Measurements from ENCODE around the gene SLC7A14. TPM values are rescaled to one million over a fixed set of nuclear protein-coding genes. Genes with fewer than 3 reads are reported as not detected.

Gene SLC7A14
- total and polyA plus RNA-seq, 2 of the 13 experiments (the other 11 are each of a cell fraction or from before 2014, with no cell fraction given) = not detected

GRCh38 chr3:170441412-170441811 is 144.5 kb downstream of the SLC7A14 start (continued):
- TF ChIP-seq PATZ1 (CRISPR knock-in tag; IDR thresholded peaks at IDR 0.05) = no peak
- no peak for TF ChIP-seq ZNF253 (CRISPR knock-in tag; IDR thresholded peaks at IDR 0.05; ENCODE audit: borderline replicate concordance)
- no peak for TF ChIP-seq ATAD3A (CRISPR knock-in tag; IDR thresholded peaks at IDR 0.05)
- TF ChIP-seq JARID2 (CRISPR knock-in tag; IDR thresholded peaks at IDR 0.05; ENCODE audit: insufficient replicate concordance) = no peak

GRCh38 chr3:170440344-170440743 is 145.5 kb downstream of the SLC7A14 start:
- Histone ChIP-seq H3K4me3 (replicated peaks in 1 of 3; ENCODE audit: insufficient read depth in 1 of 3, low read depth in 2 of 3, low read length in 3 of 3) (no peak overlapping the region), H3K4me2 (ENCODE audit: low read depth, low read length) (no peak overlapping the region), H3K79me2 (ENCODE audit: insufficient read depth, low read length) (no peaks in the 10 kb centered on the region), H2AFZ (ENCODE audit: low read length) (no peak overlapping the region), H3K9ac (ENCODE audit: insufficient read depth, low read depth, low read length) (no peak overlapping the region), H3K27ac (ENCODE audit: extremely low read length, insufficient read depth, low read length) (no peak overlapping the region), H4K20me1 (ENCODE audit: insufficient read depth, low read length) (no peaks in the 10 kb centered on the region), H3K4me1 (ENCODE audit: insufficient read depth, low read length) (peaks cover 16% of the 10 kb centered on the region), H3K27me3 (ENCODE audit: control insufficient read depth in 1 of 2, insufficient read depth in 2 of 2, low read length in 2 of 2) (peaks cover 3 to 9% of the 10 kb centered on the region in 2 experiments; a peak in 1 of 5 replicates), H3K36me3 (replicated peaks in 1 of 2; ENCODE audit: control insufficient read depth in 1 of 2, insufficient read depth in 2 of 2, low read length in 2 of 2) (no peaks in the 10 kb centered on the region), H3K9me3 (ENCODE audit: low read length) (no peaks in the 10 kb centered on the region)
- CTCF ChIA-PET (ENCODE audit: low intra/inter-chr PET ratio, low total read pairs) = no interaction called here
- no peak for FAIRE-seq
- DNase-seq (ENCODE audit: low spot score) = no peak
- BruUV-seq (replicated peaks) = no TSS peak
- intact Hi-C loops (cut with micrococcal nuclease; ENCODE audit: unreplicated experiment) (no loop called here), in situ Hi-C loops (cut with HindIII; ENCODE audit: extremely low pct_ligation_motif_present, low pct_unique_long_range_greater_than_20kb) (no loop called here)
- no peak for ATAC-seq
- POLR2A ChIA-PET = no interaction called here
- no peak for TF ChIP-seq FOXM1 (CRISPR knock-in tag; IDR thresholded peaks at IDR 0.05)
- 74% methylated on average over 2 of the region's 2 CpGs for WGBS (ENCODE audit: low lambda C conversion rate)

GRCh38 chr3:170438836-170439235 is 147.0 kb downstream of the SLC7A14 start:
- H3K27ac ChIP-seq (ENCODE audit: extremely low read length, insufficient read depth, low read length) = no peak overlapping the region
- WGBS (ENCODE audit: low lambda C conversion rate) = 83% methylated on average over 1 of the region's 1 CpG
- H3K4me3 ChIP-seq (replicated peaks in 1 of 3; ENCODE audit: insufficient read depth in 1 of 3, low read depth in 2 of 3, low read length in 3 of 3) = no peak overlapping the region
- no peaks in the 10 kb centered on the region for H3K9me3 ChIP-seq (ENCODE audit: low read length)
- ATAC-seq (no peak), FAIRE-seq (no peak), DNase-seq (ENCODE audit: low spot score) (no peak)
- peaks cover 16% of the 10 kb centered on the region for H3K4me1 ChIP-seq (ENCODE audit: insufficient read depth, low read length)
- intact Hi-C loops (cut with micrococcal nuclease; ENCODE audit: unreplicated experiment) (no loop called here), in situ Hi-C loops (cut with HindIII; ENCODE audit: extremely low pct_ligation_motif_present, low pct_unique_long_range_greater_than_20kb) (no loop called here)
- H3K9ac ChIP-seq (ENCODE audit: insufficient read depth, low read depth, low read length) = no peak overlapping the region
- no peaks in the 10 kb centered on the region for H4K20me1 ChIP-seq (ENCODE audit: insufficient read depth, low read length)
- H3K27me3 ChIP-seq (ENCODE audit: control insufficient read depth in 1 of 2, insufficient read depth in 2 of 2, low read length in 2 of 2) = peaks cover 3 to 9% of the 10 kb centered on the region in 2 experiments; a peak in 1 of 5 replicates
- ChIA-PET CTCF (ENCODE audit: low intra/inter-chr PET ratio, low total read pairs) (interaction anchor here (1.5 kb wide), 1 partner anchor 25 kb away, joined by 5 read pairs; no protein-coding TSS in a partner anchor), POLR2A (no interaction called here)
- no peak overlapping the region for H3K4me2 ChIP-seq (ENCODE audit: low read depth, low read length)
- no peaks in the 10 kb centered on the region; a peak in 1 of 5 replicates for H3K36me3 ChIP-seq (replicated peaks in 1 of 2; ENCODE audit: control insufficient read depth in 1 of 2, insufficient read depth in 2 of 2, low read length in 2 of 2)
- no TSS peak for BruUV-seq (replicated peaks)
- TF ChIP-seq MAFK (conservative IDR thresholded peaks at IDR 0.05 in 1 of 2, IDR thresholded peaks at IDR 0.05 in 1 of 2; ENCODE audit: low read length in 2 of 2) = 0 out of 4 replicates have a peak, but pooled peaks of 1 of the 2 experiments have one; percentile 11
- TF ChIP-seq SMARCE1 (IDR thresholded peaks at IDR 0.05; ENCODE audit: borderline replicate concordance) = no peak
- no peak overlapping the region for H2AFZ ChIP-seq (ENCODE audit: low read length)
- no peaks in the 10 kb centered on the region for H3K79me2 ChIP-seq (ENCODE audit: insufficient read depth, low read length)
